Measurements from ENCODE around the gene ANGPT4.

The ANGPT4 gene

GRCh38 chr20:926670-927069, 10.5 kb upstream of the ANGPT4 start:
- Histone ChIP-seq H3K9me3 (ENCODE audit: low read length) (no peaks in the 10 kb centered on the region), H3K27me3 (ENCODE audit: insufficient read depth, low read length) (no peaks in the 10 kb centered on the region), H2AFZ (ENCODE audit: low read depth, low read length) (no peak overlapping the region), H3K36me3 (ENCODE audit: insufficient read depth, low read length) (no peaks in the 10 kb centered on the region), H3K4me1 (ENCODE audit: insufficient read depth, low read length) (no peaks in the 10 kb centered on the region), H3K4me3 (ENCODE audit: low read length) (no peak overlapping the region)

- no peak overlapping the region for H3K4me3 ChIP-seq (ENCODE audit: low read length)
- H3K4me1 ChIP-seq (ENCODE audit: insufficient read depth, low read length) = no peaks in the 10 kb centered on the region
- H3K27me3 ChIP-seq (ENCODE audit: insufficient read depth, low read length) = no peaks in the 10 kb centered on the region
- no peaks in the 10 kb centered on the region for H3K36me3 ChIP-seq (ENCODE audit: insufficient read depth, low read length)
- no peaks in the 10 kb centered on the region for H3K9me3 ChIP-seq (ENCODE audit: low read length)
- H2AFZ ChIP-seq (ENCODE audit: low read depth, low read length) = no peak overlapping the region
These were observed 9.4 kb upstream of the ANGPT4 start for GRCh38 chr20:925516-925915.

GRCh38 chr20:924639-925038, 8.5 kb upstream of the ANGPT4 start:
- Histone ChIP-seq H3K9me3 (ENCODE audit: low read length) (no peaks in the 10 kb centered on the region), H3K27me3 (ENCODE audit: insufficient read depth, low read length) (no peaks in the 10 kb centered on the region), H3K4me3 (ENCODE audit: low read length) (no peak overlapping the region), H3K4me1 (ENCODE audit: insufficient read depth, low read length) (no peaks in the 10 kb centered on the region), H2AFZ (ENCODE audit: low read depth, low read length) (no peak overlapping the region), H3K36me3 (ENCODE audit: insufficient read depth, low read length) (no peaks in the 10 kb centered on the region)

- Histone ChIP-seq H3K4me3 (ENCODE audit: low read length) (no peak overlapping the region), H3K4me1 (ENCODE audit: insufficient read depth, low read length) (no peaks in the 10 kb centered on the region), H3K9me3 (ENCODE audit: low read length) (no peaks in the 10 kb centered on the region), H2AFZ (ENCODE audit: low read depth, low read length) (no peak overlapping the region), H3K36me3 (ENCODE audit: insufficient read depth, low read length) (no peaks in the 10 kb centered on the region), H3K27me3 (ENCODE audit: insufficient read depth, low read length) (peaks cover 3% of the 10 kb centered on the region)
These were observed 6.6 kb upstream of the ANGPT4 start for GRCh38 chr20:922781-923180.

GRCh38 chr20:921068-921467, 4.9 kb upstream of the ANGPT4 start:
- no peaks in the 10 kb centered on the region for H3K9me3 ChIP-seq (ENCODE audit: low read length)
- no peak overlapping the region for H3K4me3 ChIP-seq (ENCODE audit: low read length)
- H3K36me3 ChIP-seq (ENCODE audit: insufficient read depth, low read length) = no peaks in the 10 kb centered on the region
- no peaks in the 10 kb centered on the region for H3K4me1 ChIP-seq (ENCODE audit: insufficient read depth, low read length)
- peaks cover 6% of the 10 kb centered on the region for H3K27me3 ChIP-seq (ENCODE audit: insufficient read depth, low read length)
- no peak overlapping the region for H2AFZ ChIP-seq (ENCODE audit: low read depth, low read length)

- Histone ChIP-seq H2AFZ (ENCODE audit: low read depth, low read length) (no peak overlapping the region), H3K36me3 (ENCODE audit: insufficient read depth, low read length) (no peaks in the 10 kb centered on the region), H3K4me1 (ENCODE audit: insufficient read depth, low read length) (no peaks in the 10 kb centered on the region), H3K27me3 (ENCODE audit: insufficient read depth, low read length) (peaks cover 13% of the 10 kb centered on the region), H3K4me3 (ENCODE audit: low read length) (no peak overlapping the region), H3K9me3 (ENCODE audit: low read length) (no peaks in the 10 kb centered on the region)
These were observed 4.2 kb upstream of the ANGPT4 start for GRCh38 chr20:920311-920710.

GRCh38 chr20:919491-919916, 3.4 kb upstream of the ANGPT4 start:
- H2AFZ ChIP-seq (ENCODE audit: low read depth, low read length) = no peak overlapping the region
- no peaks in the 10 kb centered on the region for H3K9me3 ChIP-seq (ENCODE audit: low read length)
- H3K4me1 ChIP-seq (ENCODE audit: insufficient read depth, low read length) = no peaks in the 10 kb centered on the region
- H3K4me3 ChIP-seq (ENCODE audit: low read length) = no peak overlapping the region
- peaks cover 14% of the 10 kb centered on the region for H3K27me3 ChIP-seq (ENCODE audit: insufficient read depth, low read length)
- no peaks in the 10 kb centered on the region for H3K36me3 ChIP-seq (ENCODE audit: insufficient read depth, low read length)

GRCh38 chr20:917416-917815, 1.3 kb upstream of the ANGPT4 start:
- no peak overlapping the region for H3K4me3 ChIP-seq (ENCODE audit: low read length)
- H3K27me3 ChIP-seq (ENCODE audit: insufficient read depth, low read length) = peaks cover 14% of the 10 kb centered on the region
- no peaks in the 10 kb centered on the region for H3K9me3 ChIP-seq (ENCODE audit: low read length)
- no peaks in the 10 kb centered on the region for H3K4me1 ChIP-seq (ENCODE audit: insufficient read depth, low read length)
- no peaks in the 10 kb centered on the region for H3K36me3 ChIP-seq (ENCODE audit: insufficient read depth, low read length)
- H2AFZ ChIP-seq (ENCODE audit: low read depth, low read length) = no peak overlapping the region

- no peaks in the 10 kb centered on the region for H3K36me3 ChIP-seq (ENCODE audit: insufficient read depth, low read length)
- H3K27me3 ChIP-seq (ENCODE audit: insufficient read depth, low read length) = peaks cover 18% of the 10 kb centered on the region
- no peaks in the 10 kb centered on the region for H3K4me1 ChIP-seq (ENCODE audit: insufficient read depth, low read length)
- H3K4me3 ChIP-seq (ENCODE audit: low read length) = no peak overlapping the region
- no peaks in the 10 kb centered on the region for H3K9me3 ChIP-seq (ENCODE audit: low read length)
- H2AFZ ChIP-seq (ENCODE audit: low read depth, low read length) = no peak overlapping the region
These were observed 691 bp upstream of the ANGPT4 start for GRCh38 chr20:916825-917224.

- Histone ChIP-seq H3K4me1 (ENCODE audit: insufficient read depth, low read length) (no peaks in the 10 kb centered on the region), H3K9me3 (ENCODE audit: low read length) (no peaks in the 10 kb centered on the region), H3K27me3 (ENCODE audit: insufficient read depth, low read length) (peaks cover 22% of the 10 kb centered on the region), H2AFZ (ENCODE audit: low read depth, low read length) (no peak overlapping the region), H3K4me3 (ENCODE audit: low read length) (no peak overlapping the region), H3K36me3 (ENCODE audit: insufficient read depth, low read length) (no peaks in the 10 kb centered on the region)
These were observed 1.2 kb downstream of the ANGPT4 start for GRCh38 chr20:914727-915498.

- Histone ChIP-seq H3K27me3 (ENCODE audit: insufficient read depth, low read length) (peaks cover 26% of the 10 kb centered on the region), H2AFZ (ENCODE audit: low read depth, low read length) (no peak overlapping the region), H3K4me3 (ENCODE audit: low read length) (no peak overlapping the region), H3K4me1 (ENCODE audit: insufficient read depth, low read length) (no peaks in the 10 kb centered on the region), H3K36me3 (ENCODE audit: insufficient read depth, low read length) (no peaks in the 10 kb centered on the region), H3K9me3 (ENCODE audit: low read length) (no peaks in the 10 kb centered on the region)
These were observed 2.8 kb downstream of the ANGPT4 start for GRCh38 chr20:913306-913849.

GRCh38 chr20:911882-912600, 4.1 kb downstream of the ANGPT4 start:
- no peaks in the 10 kb centered on the region for H3K4me1 ChIP-seq (ENCODE audit: insufficient read depth, low read length)
- no peaks in the 10 kb centered on the region for H3K36me3 ChIP-seq (ENCODE audit: insufficient read depth, low read length)
- peaks cover 20% of the 10 kb centered on the region for H3K27me3 ChIP-seq (ENCODE audit: insufficient read depth, low read length)
- H2AFZ ChIP-seq (ENCODE audit: low read depth, low read length) = no peak overlapping the region
- H3K9me3 ChIP-seq (ENCODE audit: low read length) = no peaks in the 10 kb centered on the region
- no peak overlapping the region for H3K4me3 ChIP-seq (ENCODE audit: low read length)

GRCh38 chr20:910870-911770, 5.0 kb downstream of the ANGPT4 start:
- Histone ChIP-seq H3K9me3 (ENCODE audit: low read length) (no peaks in the 10 kb centered on the region), H3K4me1 (ENCODE audit: insufficient read depth, low read length) (no peaks in the 10 kb centered on the region), H2AFZ (ENCODE audit: low read depth, low read length) (no peak overlapping the region), H3K27me3 (ENCODE audit: insufficient read depth, low read length) (peaks cover 23% of the 10 kb centered on the region), H3K4me3 (ENCODE audit: low read length) (no peak overlapping the region), H3K36me3 (ENCODE audit: insufficient read depth, low read length) (no peaks in the 10 kb centered on the region)
